K562 (cell line): ENCODE data around the gene PLEKHN1. TPM values are rescaled to one million over a fixed set of nuclear protein-coding genes. Genes with fewer than 3 reads are reported as not detected.

Source experiments
- GATAD2B ChIP-seq: fragments of 450-650 bp; IDR thresholded peaks from 2 replicates; pipeline ENCODE4 v1.6.1; 2017; ENCODE audit warnings: mild to moderate bottlenecking, borderline replicate concordance
- TBL1XR1 ChIP-seq, 2 experiments: IDR thresholded peaks; 2 replicates each; pipeline ENCODE4 v1.6.1; 2012; ENCODE audit warnings: improper control_type of control experiment in 2 of 2, low read length in 2 of 2, mild to moderate bottlenecking in 1 of 2
- ZKSCAN3 ChIP-seq: fragments of 250-450 bp; sonication (Bioruptor Pico); IDR thresholded peaks from 2 replicates; pipeline ENCODE4 v1.4.0; 2020
- ZNF143 ChIP-seq: sonication (generic); formaldehyde crosslinking; IDR thresholded peaks from 2 replicates; pipeline ENCODE4 v1.9.0; 2022; ENCODE audit warnings: mild to moderate bottlenecking, missing genetic modification reagents
- polyA plus RNA-seq, 8 experiments: library from polyadenylated mRNA; depleted of rRNA in 4 of 8; stranded (reverse) in 5 of 8; unstranded in 3 of 8; fragments of >200 nt; fragmentation: Nextera tagmentation in 2 of 8; fragmentation: Illumina TruSeq in 1 of 8; extraction: Ambion mirVana in 2 of 8; extraction: Trizol in 1 of 8; gene quantifications; 2 replicates each; pipeline versions ENCODE4 v1.2.1 to v1.2.3, GENCODE V29; 2011 to 2014; ENCODE audit warnings: inconsistent platforms in 1 of 8, missing spikeins in 1 of 8
- total RNA-seq, 7 experiments: library from RNA; depleted of rRNA in 6 of 7; stranded (reverse); fragments of >200 nt in 6 of 7; fragmentation: Illumina TruSeq in 2 of 7; extraction: Trizol in 2 of 7; gene quantifications; 2 replicates each; pipeline versions ENCODE4 v1.2.1 to v1.2.3, GENCODE V29; 2011 to 2021; ENCODE audit warnings: low replicate concordance in 1 of 7
- TF ChIP-seq, protein P1 (sequence below): fragments of 450-650 bp; IDR thresholded peaks from 2 replicates; pipeline ENCODE4 v1.6.1; 2016; ENCODE audit warnings: missing biosample characterization, missing genetic modification characterization
- TF ChIP-seq, protein P2 (sequence below): fragments of 250-450 bp; sonication (Bioruptor Pico); IDR thresholded peaks from 2 replicates; pipeline ENCODE4 v1.4.0; 2020
- TF ChIP-seq, protein P3 (sequence below): sonication (generic); formaldehyde crosslinking; IDR thresholded peaks from 2 replicates; pipeline ENCODE4 v1.8.0; 2023; ENCODE audit warnings: mild to moderate bottlenecking, missing genetic modification reagents
- TF ChIP-seq, protein P4 (sequence below): fragments of 250-450 bp; sonication (Bioruptor Pico); IDR thresholded peaks from 2 replicates; pipeline ENCODE4 v1.5.0; 2020; ENCODE audit warnings: mild to moderate bottlenecking
- TF ChIP-seq, protein P5 (sequence below): fragments of 200-800 bp; sonication (Bioruptor generic); IDR thresholded peaks from 2 replicates; pipeline ENCODE4 v1.6.1; 2016; ENCODE audit warnings: missing genetic modification characterization, missing compliant biosample characterization
- TF ChIP-seq, protein P6 (sequence below): fragments of 200-800 bp; sonication (Bioruptor generic); IDR thresholded peaks from 2 replicates; pipeline ENCODE4 v1.6.1; 2017; ENCODE audit warnings: missing genetic modification characterization, missing compliant biosample characterization
- TF ChIP-seq, protein P7 (sequence below): sonication (generic); formaldehyde crosslinking; IDR thresholded peaks from 2 replicates; pipeline ENCODE4 v1.8.1; 2023; ENCODE audit warnings: mild to moderate bottlenecking, missing genetic modification reagents

Gene PLEKHN1
- total and polyA plus RNA-seq, 9 of the 15 experiments (the other 6 are each of a cell fraction or from before 2014, with no cell fraction given) = 0.07 to 1.5 (median 0.13) TPM; not detected in 2

DNA sequence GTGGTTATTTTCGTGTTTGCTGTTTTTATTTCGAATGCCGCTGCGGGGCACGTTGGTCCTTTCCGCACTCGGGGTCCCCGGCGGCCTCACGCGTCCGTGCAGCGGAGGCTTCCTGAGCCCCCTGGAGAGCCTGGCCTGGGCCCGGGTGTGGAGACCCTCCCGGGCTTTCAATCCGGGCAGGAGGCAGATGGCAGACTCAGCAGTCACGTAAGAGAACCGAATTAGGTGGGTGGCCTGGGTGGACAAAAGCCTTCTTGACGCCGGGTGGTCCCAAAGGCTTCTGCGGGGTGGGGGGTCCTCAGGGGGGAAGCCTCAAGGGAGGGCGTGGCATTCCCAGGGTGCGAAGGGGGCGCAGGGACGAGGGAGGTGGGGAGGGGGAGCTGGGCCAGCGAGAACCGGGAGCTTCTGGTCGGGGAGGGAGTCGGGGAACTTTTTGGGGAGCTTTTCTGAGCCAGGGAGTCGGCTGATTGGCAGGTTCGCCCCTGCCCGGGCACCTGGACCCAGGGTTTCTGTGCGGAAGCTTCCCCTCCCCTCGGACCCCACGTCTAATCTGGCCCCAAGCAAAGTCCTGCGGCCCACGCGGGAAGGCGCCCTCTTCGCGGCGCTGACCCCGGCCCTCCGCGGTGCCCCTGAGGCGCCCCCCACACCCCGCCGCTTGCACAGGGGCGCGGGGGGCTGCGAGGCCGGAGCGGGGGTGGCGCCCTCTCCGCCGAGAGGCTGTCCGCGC lies 34.9 kb downstream of the PLEKHN1 start (continued):
- TF ChIP-seq, protein P1, sequence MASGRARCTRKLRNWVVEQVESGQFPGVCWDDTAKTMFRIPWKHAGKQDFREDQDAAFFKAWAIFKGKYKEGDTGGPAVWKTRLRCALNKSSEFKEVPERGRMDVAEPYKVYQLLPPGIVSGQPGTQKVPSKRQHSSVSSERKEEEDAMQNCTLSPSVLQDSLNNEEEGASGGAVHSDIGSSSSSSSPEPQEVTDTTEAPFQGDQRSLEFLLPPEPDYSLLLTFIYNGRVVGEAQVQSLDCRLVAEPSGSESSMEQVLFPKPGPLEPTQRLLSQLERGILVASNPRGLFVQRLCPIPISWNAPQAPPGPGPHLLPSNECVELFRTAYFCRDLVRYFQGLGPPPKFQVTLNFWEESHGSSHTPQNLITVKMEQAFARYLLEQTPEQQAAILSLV (tag) = no peak
- TF ChIP-seq, protein P2, sequence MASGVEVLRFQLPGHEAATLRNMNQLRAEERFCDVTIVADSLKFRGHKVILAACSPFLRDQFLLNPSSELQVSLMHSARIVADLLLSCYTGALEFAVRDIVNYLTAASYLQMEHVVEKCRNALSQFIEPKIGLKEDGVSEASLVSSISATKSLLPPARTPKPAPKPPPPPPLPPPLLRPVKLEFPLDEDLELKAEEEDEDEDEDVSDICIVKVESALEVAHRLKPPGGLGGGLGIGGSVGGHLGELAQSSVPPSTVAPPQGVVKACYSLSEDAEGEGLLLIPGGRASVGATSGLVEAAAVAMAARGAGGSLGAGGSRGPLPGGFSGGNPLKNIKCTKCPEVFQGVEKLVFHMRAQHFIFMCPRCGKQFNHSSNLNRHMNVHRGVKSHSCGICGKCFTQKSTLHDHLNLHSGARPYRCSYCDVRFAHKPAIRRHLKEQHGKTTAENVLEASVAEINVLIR = no peak
- TF ChIP-seq ZNF143 (CRISPR knock-in tag) = 0 out of 2 replicates have a peak, but pooled peaks have one; percentile 1
- peak; percentile 84 for TF ChIP-seq GATAD2B
- TF ChIP-seq, protein P3, sequence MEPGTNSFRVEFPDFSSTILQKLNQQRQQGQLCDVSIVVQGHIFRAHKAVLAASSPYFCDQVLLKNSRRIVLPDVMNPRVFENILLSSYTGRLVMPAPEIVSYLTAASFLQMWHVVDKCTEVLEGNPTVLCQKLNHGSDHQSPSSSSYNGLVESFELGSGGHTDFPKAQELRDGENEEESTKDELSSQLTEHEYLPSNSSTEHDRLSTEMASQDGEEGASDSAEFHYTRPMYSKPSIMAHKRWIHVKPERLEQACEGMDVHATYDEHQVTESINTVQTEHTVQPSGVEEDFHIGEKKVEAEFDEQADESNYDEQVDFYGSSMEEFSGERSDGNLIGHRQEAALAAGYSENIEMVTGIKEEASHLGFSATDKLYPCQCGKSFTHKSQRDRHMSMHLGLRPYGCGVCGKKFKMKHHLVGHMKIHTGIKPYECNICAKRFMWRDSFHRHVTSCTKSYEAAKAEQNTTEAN (CRISPR knock-in tag) = 0 out of 2 replicates have a peak, but pooled peaks have one; percentile 15
- no peak for TF ChIP-seq TBL1XR1 (IDR thresholded peaks at IDR 0.05; ENCODE audit: low read length in 2 of 2)
- no peak for TF ChIP-seq ZKSCAN3 (CRISPR knock-in tag)
- TF ChIP-seq, protein P4, sequence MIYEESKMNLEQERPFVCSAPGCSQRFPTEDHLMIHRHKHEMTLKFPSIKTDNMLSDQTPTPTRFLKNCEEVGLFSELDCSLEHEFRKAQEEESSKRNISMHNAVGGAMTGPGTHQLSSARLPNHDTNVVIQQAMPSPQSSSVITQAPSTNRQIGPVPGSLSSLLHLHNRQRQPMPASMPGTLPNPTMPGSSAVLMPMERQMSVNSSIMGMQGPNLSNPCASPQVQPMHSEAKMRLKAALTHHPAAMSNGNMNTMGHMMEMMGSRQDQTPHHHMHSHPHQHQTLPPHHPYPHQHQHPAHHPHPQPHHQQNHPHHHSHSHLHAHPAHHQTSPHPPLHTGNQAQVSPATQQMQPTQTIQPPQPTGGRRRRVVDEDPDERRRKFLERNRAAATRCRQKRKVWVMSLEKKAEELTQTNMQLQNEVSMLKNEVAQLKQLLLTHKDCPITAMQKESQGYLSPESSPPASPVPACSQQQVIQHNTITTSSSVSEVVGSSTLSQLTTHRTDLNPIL (CRISPR knock-in tag) = no peak
- TF ChIP-seq, protein P5, sequence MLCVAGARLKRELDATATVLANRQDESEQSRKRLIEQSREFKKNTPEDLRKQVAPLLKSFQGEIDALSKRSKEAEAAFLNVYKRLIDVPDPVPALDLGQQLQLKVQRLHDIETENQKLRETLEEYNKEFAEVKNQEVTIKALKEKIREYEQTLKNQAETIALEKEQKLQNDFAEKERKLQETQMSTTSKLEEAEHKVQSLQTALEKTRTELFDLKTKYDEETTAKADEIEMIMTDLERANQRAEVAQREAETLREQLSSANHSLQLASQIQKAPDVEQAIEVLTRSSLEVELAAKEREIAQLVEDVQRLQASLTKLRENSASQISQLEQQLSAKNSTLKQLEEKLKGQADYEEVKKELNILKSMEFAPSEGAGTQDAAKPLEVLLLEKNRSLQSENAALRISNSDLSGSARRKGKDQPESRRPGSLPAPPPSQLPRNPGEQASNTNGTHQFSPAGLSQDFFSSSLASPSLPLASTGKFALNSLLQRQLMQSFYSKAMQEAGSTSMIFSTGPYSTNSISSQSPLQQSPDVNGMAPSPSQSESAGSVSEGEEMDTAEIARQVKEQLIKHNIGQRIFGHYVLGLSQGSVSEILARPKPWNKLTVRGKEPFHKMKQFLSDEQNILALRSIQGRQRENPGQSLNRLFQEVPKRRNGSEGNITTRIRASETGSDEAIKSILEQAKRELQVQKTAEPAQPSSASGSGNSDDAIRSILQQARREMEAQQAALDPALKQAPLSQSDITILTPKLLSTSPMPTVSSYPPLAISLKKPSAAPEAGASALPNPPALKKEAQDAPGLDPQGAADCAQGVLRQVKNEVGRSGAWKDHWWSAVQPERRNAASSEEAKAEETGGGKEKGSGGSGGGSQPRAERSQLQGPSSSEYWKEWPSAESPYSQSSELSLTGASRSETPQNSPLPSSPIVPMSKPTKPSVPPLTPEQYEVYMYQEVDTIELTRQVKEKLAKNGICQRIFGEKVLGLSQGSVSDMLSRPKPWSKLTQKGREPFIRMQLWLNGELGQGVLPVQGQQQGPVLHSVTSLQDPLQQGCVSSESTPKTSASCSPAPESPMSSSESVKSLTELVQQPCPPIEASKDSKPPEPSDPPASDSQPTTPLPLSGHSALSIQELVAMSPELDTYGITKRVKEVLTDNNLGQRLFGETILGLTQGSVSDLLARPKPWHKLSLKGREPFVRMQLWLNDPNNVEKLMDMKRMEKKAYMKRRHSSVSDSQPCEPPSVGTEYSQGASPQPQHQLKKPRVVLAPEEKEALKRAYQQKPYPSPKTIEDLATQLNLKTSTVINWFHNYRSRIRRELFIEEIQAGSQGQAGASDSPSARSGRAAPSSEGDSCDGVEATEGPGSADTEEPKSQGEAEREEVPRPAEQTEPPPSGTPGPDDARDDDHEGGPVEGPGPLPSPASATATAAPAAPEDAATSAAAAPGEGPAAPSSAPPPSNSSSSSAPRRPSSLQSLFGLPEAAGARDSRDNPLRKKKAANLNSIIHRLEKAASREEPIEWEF = no peak
- TF ChIP-seq, protein P6, sequence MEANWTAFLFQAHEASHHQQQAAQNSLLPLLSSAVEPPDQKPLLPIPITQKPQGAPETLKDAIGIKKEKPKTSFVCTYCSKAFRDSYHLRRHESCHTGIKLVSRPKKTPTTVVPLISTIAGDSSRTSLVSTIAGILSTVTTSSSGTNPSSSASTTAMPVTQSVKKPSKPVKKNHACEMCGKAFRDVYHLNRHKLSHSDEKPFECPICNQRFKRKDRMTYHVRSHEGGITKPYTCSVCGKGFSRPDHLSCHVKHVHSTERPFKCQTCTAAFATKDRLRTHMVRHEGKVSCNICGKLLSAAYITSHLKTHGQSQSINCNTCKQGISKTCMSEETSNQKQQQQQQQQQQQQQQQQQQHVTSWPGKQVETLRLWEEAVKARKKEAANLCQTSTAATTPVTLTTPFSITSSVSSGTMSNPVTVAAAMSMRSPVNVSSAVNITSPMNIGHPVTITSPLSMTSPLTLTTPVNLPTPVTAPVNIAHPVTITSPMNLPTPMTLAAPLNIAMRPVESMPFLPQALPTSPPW (CRISPR knock-in tag) = no peak
- TF ChIP-seq, protein P7, sequence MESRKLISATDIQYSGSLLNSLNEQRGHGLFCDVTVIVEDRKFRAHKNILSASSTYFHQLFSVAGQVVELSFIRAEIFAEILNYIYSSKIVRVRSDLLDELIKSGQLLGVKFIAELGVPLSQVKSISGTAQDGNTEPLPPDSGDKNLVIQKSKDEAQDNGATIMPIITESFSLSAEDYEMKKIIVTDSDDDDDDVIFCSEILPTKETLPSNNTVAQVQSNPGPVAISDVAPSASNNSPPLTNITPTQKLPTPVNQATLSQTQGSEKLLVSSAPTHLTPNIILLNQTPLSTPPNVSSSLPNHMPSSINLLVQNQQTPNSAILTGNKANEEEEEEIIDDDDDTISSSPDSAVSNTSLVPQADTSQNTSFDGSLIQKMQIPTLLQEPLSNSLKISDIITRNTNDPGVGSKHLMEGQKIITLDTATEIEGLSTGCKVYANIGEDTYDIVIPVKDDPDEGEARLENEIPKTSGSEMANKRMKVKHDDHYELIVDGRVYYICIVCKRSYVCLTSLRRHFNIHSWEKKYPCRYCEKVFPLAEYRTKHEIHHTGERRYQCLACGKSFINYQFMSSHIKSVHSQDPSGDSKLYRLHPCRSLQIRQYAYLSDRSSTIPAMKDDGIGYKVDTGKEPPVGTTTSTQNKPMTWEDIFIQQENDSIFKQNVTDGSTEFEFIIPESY (CRISPR knock-in tag) = no peak
